Tibial artery (tissue), 4 donors: ENCODE data around the gene ZNF444.

Experiments
- DNase-seq, 2 donors: peaks; one replicate each; pipeline ENCODE4 v3.0.0-alpha.2; 2019
- H3K27ac ChIP-seq, 2 donors: fragments of 200-600 bp; sonication (generic) in 1 of 2; 1 replicate in 1 of 2; 2 replicates in 1 of 2; pipeline ENCODE4 v1.5.1; 2018 to 2019; ENCODE audit warnings: mild to moderate bottlenecking in 1 of 2
- H3K27me3 ChIP-seq, 2 donors: fragments of 200-600 bp; sonication (generic) in 1 of 2; one replicate each; pipeline versions ENCODE4 v1.5.1 to v1.6.0; 2016 to 2019
- H3K36me3 ChIP-seq, 3 donors: fragments of 200-600 bp; sonication (generic) in 2 of 3; one replicate each; pipeline ENCODE4 v1.5.1; 2016 to 2019; ENCODE audit warnings: mild to moderate bottlenecking in 2 of 3
- H3K4me1 ChIP-seq, 4 donors: fragments of 200-600 bp; sonication (generic) in 2 of 4; 1 replicate in 3 of 4; 2 replicates in 1 of 4; pipeline ENCODE4 v1.5.1; 2016 to 2019
- H3K4me3 ChIP-seq, 2 donors: fragments of 200-600 bp; sonication (generic) in 1 of 2; 1 replicate in 1 of 2; 2 replicates in 1 of 2; pipeline ENCODE4 v1.5.1; 2018 to 2019; ENCODE audit warnings: mild to moderate bottlenecking in 2 of 2
- H3K9me3 ChIP-seq, 3 donors: fragments of 200-600 bp; sonication (generic) in 1 of 3; one replicate each; pipeline ENCODE4 v1.5.1; 2016 to 2019
- intact Hi-C: fragments of 100-400 bp; cut with DNase I; formaldehyde crosslinking; loops from one replicate; pipeline ENCODE4 v1.15.0; 2023; ENCODE audit warnings: low total_unique reads
- TF ChIP-seq, protein P1 (sequence below), 2 experiments: fragments of 200-600 bp in 1 of 2; fragments of 450-650 bp in 1 of 2; IDR thresholded peaks; one replicate each; pipeline ENCODE4 v1.5.1; 2017 to 2019; ENCODE audit warnings: antibody characterized with exemption in 2 of 2, mild to moderate bottlenecking in 1 of 2, moderate library complexity in 1 of 2

The ZNF444 gene

DNA sequence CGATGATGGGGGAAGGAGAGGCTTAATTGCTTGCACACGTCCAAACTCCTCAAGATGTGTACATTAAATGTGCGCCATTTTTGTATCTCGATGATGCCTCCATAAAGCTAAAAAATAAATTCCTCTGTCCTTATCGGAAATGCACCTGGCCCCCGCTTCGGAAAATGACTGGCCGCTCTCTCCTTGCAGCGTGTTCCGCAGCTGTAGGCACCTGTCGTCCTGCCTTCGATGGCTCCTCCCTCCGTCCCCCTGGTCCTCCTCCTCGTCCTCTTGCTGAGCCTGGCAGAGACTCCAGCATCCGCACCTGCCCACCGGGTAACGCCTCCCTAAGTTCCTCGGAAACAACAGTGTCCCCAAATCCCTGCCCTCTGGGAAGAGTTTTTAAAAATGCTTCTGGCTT, 35.8 kb downstream of the ZNF444 start:
- Histone ChIP-seq H3K27me3 (peaks cover 0 to 31% of the 10 kb centered on the region in 2 donors), H3K4me3 (no peak overlapping the region), H3K9me3 (no peaks in the 10 kb centered on the region), H3K27ac (no peak overlapping the region), H3K36me3 (no peaks in the 10 kb centered on the region), H3K4me1 (no peaks in the 10 kb centered on the region)
- DNase-seq, result no peak
- TF ChIP-seq, protein P1, sequence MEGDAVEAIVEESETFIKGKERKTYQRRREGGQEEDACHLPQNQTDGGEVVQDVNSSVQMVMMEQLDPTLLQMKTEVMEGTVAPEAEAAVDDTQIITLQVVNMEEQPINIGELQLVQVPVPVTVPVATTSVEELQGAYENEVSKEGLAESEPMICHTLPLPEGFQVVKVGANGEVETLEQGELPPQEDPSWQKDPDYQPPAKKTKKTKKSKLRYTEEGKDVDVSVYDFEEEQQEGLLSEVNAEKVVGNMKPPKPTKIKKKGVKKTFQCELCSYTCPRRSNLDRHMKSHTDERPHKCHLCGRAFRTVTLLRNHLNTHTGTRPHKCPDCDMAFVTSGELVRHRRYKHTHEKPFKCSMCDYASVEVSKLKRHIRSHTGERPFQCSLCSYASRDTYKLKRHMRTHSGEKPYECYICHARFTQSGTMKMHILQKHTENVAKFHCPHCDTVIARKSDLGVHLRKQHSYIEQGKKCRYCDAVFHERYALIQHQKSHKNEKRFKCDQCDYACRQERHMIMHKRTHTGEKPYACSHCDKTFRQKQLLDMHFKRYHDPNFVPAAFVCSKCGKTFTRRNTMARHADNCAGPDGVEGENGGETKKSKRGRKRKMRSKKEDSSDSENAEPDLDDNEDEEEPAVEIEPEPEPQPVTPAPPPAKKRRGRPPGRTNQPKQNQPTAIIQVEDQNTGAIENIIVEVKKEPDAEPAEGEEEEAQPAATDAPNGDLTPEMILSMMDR (IDR thresholded peaks at IDR 0.05), result no peak
- intact Hi-C loops, result no loop called here

DNA sequence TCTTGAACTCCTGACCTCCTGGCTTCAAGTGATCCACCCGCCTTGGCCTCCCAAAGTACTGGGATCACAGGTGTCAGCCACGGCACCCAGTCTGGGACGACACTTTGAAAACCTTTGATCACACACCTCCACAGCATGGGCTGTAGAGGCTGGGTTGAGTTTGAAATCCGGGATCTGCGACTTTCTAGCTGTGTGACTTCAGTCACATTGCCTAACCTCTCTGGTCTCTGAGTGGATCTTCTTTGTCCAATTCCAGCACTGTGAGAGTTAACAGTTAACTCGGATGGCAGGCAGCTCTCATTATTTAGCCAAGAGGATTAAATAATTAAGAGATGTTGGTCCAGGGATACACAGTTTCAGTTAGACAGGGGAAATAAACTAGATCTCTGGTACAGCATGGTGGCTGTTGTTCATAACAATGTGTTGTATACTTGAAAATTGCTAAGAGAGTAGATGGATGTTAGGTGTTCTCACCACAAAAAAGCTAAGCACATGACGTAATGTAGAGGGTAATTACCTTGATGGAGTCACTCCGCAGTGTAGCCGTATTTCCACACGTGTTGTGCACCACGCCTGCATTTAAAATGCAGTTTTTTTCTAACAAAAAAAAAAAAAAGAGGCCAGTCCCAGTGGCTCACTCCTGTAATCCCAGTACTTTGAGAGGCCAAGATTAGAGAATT, 36.6 kb downstream of the ZNF444 start:
- TF ChIP-seq, protein P1 (IDR thresholded peaks at IDR 0.05), result no peak
- no peak overlapping the region for H3K27ac ChIP-seq
- H3K9me3 ChIP-seq, result no peaks in the 10 kb centered on the region
- no peaks in the 10 kb centered on the region for H3K36me3 ChIP-seq
- peaks cover 0 to 31% of the 10 kb centered on the region in 2 donors for H3K27me3 ChIP-seq
- intact Hi-C loops, result no loop called here
- no peak overlapping the region for H3K4me3 ChIP-seq
- H3K4me1 ChIP-seq, result no peaks in the 10 kb centered on the region
- no peak for DNase-seq

DNA sequence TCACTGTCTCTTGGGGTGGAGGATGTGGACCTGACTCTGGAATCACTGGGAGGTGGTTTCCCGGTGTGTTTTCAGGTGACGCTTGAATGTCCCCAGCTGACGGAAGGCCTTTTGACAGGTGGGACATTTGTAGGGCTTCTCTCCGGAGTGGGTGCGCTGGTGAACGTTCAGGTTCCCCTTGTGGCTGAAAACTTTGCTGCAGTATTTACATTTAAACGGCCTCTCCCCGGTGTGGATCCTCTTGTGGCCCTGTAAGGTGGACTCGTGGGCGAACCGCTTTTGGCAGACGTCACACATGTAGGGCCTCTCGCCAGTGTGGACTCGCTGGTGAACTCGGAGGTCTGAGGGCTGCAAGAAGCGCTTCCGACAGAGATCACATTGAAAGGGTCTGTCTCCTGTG, 48.7 kb downstream of the ZNF444 start:
- no peak overlapping the region for H3K27ac ChIP-seq
- intact Hi-C loops, result no loop called here
- H3K4me1 ChIP-seq, result no peaks in the 10 kb centered on the region

GRCh38 chr19:56191115-56191514, 50.0 kb downstream of the ZNF444 start:
- Histone ChIP-seq H3K27ac (no peak overlapping the region), H3K4me3 (no peak overlapping the region), H3K27me3 (no peaks in the 10 kb centered on the region), H3K9me3 (no peaks in the 10 kb centered on the region), H3K36me3 (no peaks in the 10 kb centered on the region), H3K4me1 (no peaks in the 10 kb centered on the region)
- intact Hi-C loops, result no loop called here
- no peak for DNase-seq
- TF ChIP-seq, protein P1 (IDR thresholded peaks at IDR 0.05), result no peak

More for the DNA sequence above, 48.7 kb downstream of the ZNF444 start:
- no peaks in the 10 kb centered on the region for H3K36me3 ChIP-seq
- TF ChIP-seq, protein P1 (IDR thresholded peaks at IDR 0.05), result no peak
- H3K27me3 ChIP-seq, result no peaks in the 10 kb centered on the region
- no peaks in the 10 kb centered on the region for H3K9me3 ChIP-seq
- no peak overlapping the region for H3K4me3 ChIP-seq
- no peak for DNase-seq

- Histone ChIP-seq H3K4me3 (no peak overlapping the region), H3K27ac (no peak overlapping the region), H3K36me3 (no peaks in the 10 kb centered on the region), H3K27me3 (no peaks in the 10 kb centered on the region), H3K4me1 (no peaks in the 10 kb centered on the region), H3K9me3 (no peaks in the 10 kb centered on the region)
- DNase-seq, result no peak
- TF ChIP-seq, protein P1 (IDR thresholded peaks at IDR 0.05), result no peak
- intact Hi-C loops, result no loop called here
These were observed 50.6 kb downstream of the ZNF444 start for GRCh38 chr19:56191711-56192110.
